AG10803 (cell line): ENCODE results near the gene DOCK4.

Experiments
- DNase-seq: peaks from one replicate; pipeline ENCODE4 v3.0.0; 2010; ENCODE audit warnings: low read depth
- H3K4me3 ChIP-seq: 2 replicates; pipeline ENCODE4 v1.5.1; 2011; ENCODE audit warnings: mild to moderate bottlenecking, low read length, control low read depth
- CTCF ChIP-seq: conservative IDR thresholded peaks from 2 replicates; pipeline ENCODE4 v1.5.1; 2011; ENCODE audit warnings: mild to moderate bottlenecking, low read length, control low read depth, inconsistent platforms

The DOCK4 gene

DNA sequence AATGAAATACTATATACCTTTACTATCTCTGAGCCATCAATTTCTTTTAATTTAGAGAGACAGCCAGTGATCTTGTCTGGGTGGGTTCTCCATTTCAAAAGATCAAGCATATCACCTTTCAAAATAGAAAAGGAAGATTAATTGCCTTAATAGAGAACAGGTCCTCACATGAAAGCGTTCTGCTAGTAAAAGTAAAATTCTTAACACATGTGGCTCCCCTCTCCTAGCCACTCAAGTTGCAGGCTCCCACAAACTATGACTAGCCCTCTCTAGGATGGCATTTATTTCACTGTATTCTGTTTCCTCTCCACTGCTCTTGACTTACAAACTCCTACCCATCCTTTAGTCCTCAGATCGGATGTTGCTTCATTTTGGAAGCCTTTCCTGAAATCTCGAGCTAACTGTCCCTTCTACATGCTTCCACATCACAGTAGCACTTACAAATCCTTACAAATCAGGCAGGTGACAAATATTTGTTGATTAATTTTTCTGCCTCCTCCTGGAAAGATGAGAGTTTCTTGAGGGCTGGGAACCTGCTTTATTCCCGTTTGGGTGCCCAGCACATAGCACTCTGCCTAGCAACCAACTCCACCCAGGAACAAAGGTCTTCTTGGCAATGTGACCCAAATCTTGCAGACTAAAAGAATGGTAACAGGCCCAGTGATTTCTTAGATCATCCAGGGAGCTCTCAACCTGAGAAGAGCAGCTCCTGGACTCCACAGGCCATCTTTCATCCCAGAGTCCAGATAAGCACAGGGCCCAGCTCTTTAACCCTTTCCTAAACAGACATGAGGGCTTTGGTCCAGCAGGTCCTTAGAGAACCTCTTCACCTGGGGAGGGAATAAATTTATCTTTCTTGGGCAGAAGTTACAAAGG is 333.5 kb downstream of the DOCK4 start:
- no peak for DNase-seq
- TF ChIP-seq CTCF, result no peak
- H3K4me3 ChIP-seq, result no peak overlapping the region

DNA sequence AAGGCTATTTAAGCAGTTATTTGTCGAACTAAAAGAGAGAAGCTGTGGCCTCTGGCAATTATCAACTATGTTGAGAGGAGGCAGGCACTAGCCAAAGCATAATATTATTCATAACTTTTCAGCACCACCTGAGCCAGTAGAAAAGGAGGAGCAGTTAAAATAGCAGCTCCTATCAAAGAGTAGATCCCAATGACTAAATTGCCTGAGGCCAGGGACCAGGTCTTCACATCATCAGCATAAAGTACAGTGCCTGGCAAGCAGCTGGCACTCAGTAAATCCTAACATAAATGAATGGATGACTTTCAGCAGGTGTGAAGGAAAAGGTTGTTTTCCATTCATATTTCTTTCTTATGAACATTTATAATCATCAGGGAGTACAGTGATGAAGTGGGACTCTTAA is 334.9 kb downstream of the DOCK4 start:
- no peak for DNase-seq
- H3K4me3 ChIP-seq, result no peak overlapping the region
- no peak for TF ChIP-seq CTCF

DNA sequence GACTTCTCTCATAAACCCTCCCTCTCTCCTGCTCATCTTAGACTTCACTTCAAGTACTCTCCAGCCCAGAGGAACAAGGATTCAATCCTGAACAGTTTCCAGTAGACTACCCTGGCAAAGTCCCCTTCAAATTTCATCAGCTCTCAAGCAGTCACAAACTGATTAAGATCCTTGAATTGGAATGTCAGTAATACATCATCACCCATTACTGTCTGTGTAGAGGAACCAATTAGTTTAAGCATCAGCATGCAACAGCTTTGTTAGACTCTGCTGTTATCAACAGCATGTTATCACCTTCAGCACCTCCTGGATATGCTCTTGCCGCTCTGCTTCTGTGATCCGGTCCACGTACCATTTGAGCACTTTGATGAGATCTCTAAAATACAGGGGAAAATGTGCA is 336.9 kb downstream of the DOCK4 start:
- TF ChIP-seq CTCF, result no peak
- no peak overlapping the region for H3K4me3 ChIP-seq
- DNase-seq, result no peak

GRCh38 chr7:111867348-111867931 is 338.8 kb downstream of the DOCK4 start:
- no peak for DNase-seq
- no peak overlapping the region for H3K4me3 ChIP-seq
- no peak for TF ChIP-seq CTCF

GRCh38 chr7:111866787-111867186 is 339.4 kb downstream of the DOCK4 start:
- no peak for TF ChIP-seq CTCF
- DNase-seq, result no peak

GRCh38 chr7:111865430-111865829 is 340.8 kb downstream of the DOCK4 start:
- TF ChIP-seq CTCF, result no peak
- no peak for DNase-seq
- H3K4me3 ChIP-seq, result no peak overlapping the region

More at GRCh38 chr7:111866787-111867186, 339.4 kb downstream of the DOCK4 start:
- no peak overlapping the region for H3K4me3 ChIP-seq
